Natural killer cell treated with Interleukin-12 subunit alpha and Interleukin-12 subunit beta and Interleukin-15 and Interleukin-18, amount 100 ng/mL, for 72 hours (primary cell): ENCODE data around the gene CBARP. TPM values are rescaled to one million over a fixed set of nuclear protein-coding genes. Genes with fewer than 3 reads are reported as not detected.
A peak's percentile ranks its signal among the peaks of the same experiment; 100 is the strongest.
"Not testable (repeated sequence)": the region's sequence is repeated elsewhere in the genome, so short reads cannot be mapped to it uniquely, and the experiment has no call there.

Source experiments
- ATAC-seq, 2 donors: fragments of 150-1000 bp; cut with Tn5 transposase in 1 of 2; sonication (Bioruptor Pico), chemical (Tn5 transposase) in 1 of 2; 2 replicates each; pipeline ENCODE4 v1.10.0; 2021
- DNase-seq: peaks from one replicate; pipeline ENCODE4 v3.0.0; 2022; ENCODE audit warnings: low spot score
- H3K27ac Mint-ChIP-seq, 2 donors: 1 replicate in 1 of 2; 2 replicates in 1 of 2; pipeline ENCODE4 v1.8.0; 2022; ENCODE audit warnings: mixed read lengths in 2 of 2, mild to moderate bottlenecking in 1 of 2, moderate library complexity in 1 of 2
- H3K27me3 Mint-ChIP-seq, 2 donors: 1 replicate in 1 of 2; 2 replicates in 1 of 2; pipeline ENCODE4 v1.8.0; 2022; ENCODE audit warnings: mixed read lengths in 2 of 2
- H3K36me3 Mint-ChIP-seq: one replicate; pipeline ENCODE4 v1.8.0; 2022; ENCODE audit warnings: mixed read lengths
- H3K4me1 Mint-ChIP-seq, 2 donors: 1 replicate in 1 of 2; 2 replicates in 1 of 2; pipeline ENCODE4 v1.8.0; 2022; ENCODE audit warnings: low read depth in 2 of 2, mixed read lengths in 2 of 2, mild to moderate bottlenecking in 1 of 2
- H3K4me3 Mint-ChIP-seq: one replicate; pipeline ENCODE4 v1.8.0; 2022; ENCODE audit warnings: mixed read lengths
- H3K9me3 Mint-ChIP-seq: 2 replicates; pipeline ENCODE4 v1.8.0; 2022; ENCODE audit warnings: mixed read lengths
- total RNA-seq, 2 donors: library from RNA; stranded (reverse); gene quantifications; one replicate each; pipeline ENCODE4 v1.2.3, GENCODE V29; 2022

The CBARP gene
- total RNA-seq, 2 donors from 2014 or later = 0.28 TPM; not detected in 1

GRCh38 chr19:1213391-1214286 lies 24.2 kb downstream of the CBARP start:
- ATAC-seq (peak; percentile 54 to 75), DNase-seq (peak; percentile 59)
- Mint-ChIP-seq H3K9me3 (no peaks in the 10 kb centered on the region), H3K27ac (peak overlapping the region; percentile 77 to 97), H3K27me3 (no peaks in the 10 kb centered on the region), H3K36me3 (no peaks in the 10 kb centered on the region), H3K4me1 (peaks cover 11 to 15% of the 10 kb centered on the region in 2 donors), H3K4me3 (peak overlapping the region; percentile 43)

- DNase-seq (no peak), ATAC-seq (no peak)
- H3K9me3 Mint-ChIP-seq = no peaks in the 10 kb centered on the region
- no peaks in the 10 kb centered on the region for H3K27me3 Mint-ChIP-seq
- H3K4me1 Mint-ChIP-seq = peaks cover 22 to 24% of the 10 kb centered on the region in 2 donors
- H3K36me3 Mint-ChIP-seq = no peaks in the 10 kb centered on the region
- no peak overlapping the region for H3K27ac Mint-ChIP-seq
- H3K4me3 Mint-ChIP-seq = no peak overlapping the region
These were observed 26.1 kb downstream of the CBARP start for GRCh38 chr19:1211494-1212234.

- no peaks in the 10 kb centered on the region for H3K9me3 Mint-ChIP-seq
- ATAC-seq = no peak
These were observed 27.6 kb downstream of the CBARP start for GRCh38 chr19:1210227-1210538.

GRCh38 chr19:1208830-1209229 lies 29.0 kb downstream of the CBARP start:
- H3K9me3 Mint-ChIP-seq, ATAC-seq, H3K27ac Mint-ChIP-seq, H3K27me3 Mint-ChIP-seq, H3K36me3 Mint-ChIP-seq, H3K4me3 Mint-ChIP-seq: not testable (repeated sequence)
- peaks cover 18 to 21% of the 10 kb centered on the region in 2 donors for H3K4me1 Mint-ChIP-seq
- peak; percentile 10 for DNase-seq

More at GRCh38 chr19:1210227-1210538, 27.6 kb downstream of the CBARP start:
- Mint-ChIP-seq H3K27ac (no peak overlapping the region), H3K4me3 (no peak overlapping the region), H3K36me3 (no peaks in the 10 kb centered on the region), H3K4me1 (peaks cover 23 to 26% of the 10 kb centered on the region in 2 donors), H3K27me3 (no peaks in the 10 kb centered on the region)
- DNase-seq = peak; percentile 32

- ATAC-seq (no peak), DNase-seq (peak; percentile 63)
- no peaks in the 10 kb centered on the region for H3K27me3 Mint-ChIP-seq
- H3K9me3 Mint-ChIP-seq = no peaks in the 10 kb centered on the region
- peak overlapping the region; percentile 97 for H3K4me3 Mint-ChIP-seq
- H3K36me3 Mint-ChIP-seq = no peaks in the 10 kb centered on the region
- H3K4me1 Mint-ChIP-seq = peaks cover 17 to 21% of the 10 kb centered on the region in 2 donors
- peak overlapping the region; percentile 90 to 92 for H3K27ac Mint-ChIP-seq
These were observed 30.8 kb downstream of the CBARP start for GRCh38 chr19:1206864-1207450.

GRCh38 chr19:1206150-1206863 lies 31.5 kb downstream of the CBARP start:
- no peaks in the 10 kb centered on the region for H3K36me3 Mint-ChIP-seq
- ATAC-seq (no peak), DNase-seq (peak; percentile 58)
- no peaks in the 10 kb centered on the region for H3K9me3 Mint-ChIP-seq
- peaks cover 17 to 21% of the 10 kb centered on the region in 2 donors for H3K4me1 Mint-ChIP-seq
- H3K27ac Mint-ChIP-seq = peak overlapping the region; percentile 90 to 92
- H3K4me3 Mint-ChIP-seq = peak overlapping the region; percentile 97
- no peaks in the 10 kb centered on the region for H3K27me3 Mint-ChIP-seq

GRCh38 chr19:1205114-1206099 lies 32.4 kb downstream of the CBARP start, which contains the start of gene STK11:
TSS of gene STK11 (plus strand) at chr19:1205778. CDS start at chr19:1206914, 1,136 bp downstream.
- Mint-ChIP-seq H3K4me1 (peaks cover 17 to 21% of the 10 kb centered on the region in 2 donors), H3K9me3 (no peaks in the 10 kb centered on the region), H3K36me3 (no peaks in the 10 kb centered on the region), H3K27me3 (no peaks in the 10 kb centered on the region), H3K4me3 (peak within 1 kb of the TSS; percentile 97), H3K27ac (peak within 1 kb of the TSS; percentile 90 to 92)
- ATAC-seq = peak; percentile 98 to 99
- peak; percentile 100 for DNase-seq

- peak overlapping the region in 1 of 2 donors; percentile 27 for H3K27ac Mint-ChIP-seq
- DNase-seq, H3K9me3 Mint-ChIP-seq, ATAC-seq, H3K4me3 Mint-ChIP-seq, H3K27me3 Mint-ChIP-seq, H3K36me3 Mint-ChIP-seq, H3K4me1 Mint-ChIP-seq: not testable (repeated sequence)
These were observed 37.2 kb downstream of the CBARP start for GRCh38 chr19:1200614-1201013.

- peaks cover 4 to 9% of the 10 kb centered on the region in 2 donors for H3K4me1 Mint-ChIP-seq
- no peak overlapping the region for H3K27ac Mint-ChIP-seq
- ATAC-seq (no peak), DNase-seq (no peak)
- no peaks in the 10 kb centered on the region for H3K36me3 Mint-ChIP-seq
- no peak overlapping the region for H3K4me3 Mint-ChIP-seq
- no peaks in the 10 kb centered on the region for H3K27me3 Mint-ChIP-seq
- H3K9me3 Mint-ChIP-seq = no peaks in the 10 kb centered on the region
These were observed 38.3 kb downstream of the CBARP start for GRCh38 chr19:1199531-1199930.

GRCh38 chr19:1189419-1189818 lies 48.4 kb downstream of the CBARP start:
- H3K4me1 Mint-ChIP-seq = peaks cover 12 to 14% of the 10 kb centered on the region in 2 donors
- H3K27me3 Mint-ChIP-seq = no peaks in the 10 kb centered on the region
- H3K27ac Mint-ChIP-seq = peak overlapping the region; percentile 64 to 88
- ATAC-seq = peak; percentile 90 to 92
- H3K9me3 Mint-ChIP-seq = no peaks in the 10 kb centered on the region
- peak; percentile 79 for DNase-seq
- H3K36me3 Mint-ChIP-seq = no peaks in the 10 kb centered on the region
- H3K4me3 Mint-ChIP-seq = peak overlapping the region; percentile 15

GRCh38 chr19:1183543-1184172 lies 54.1 kb downstream of the CBARP start:
- Mint-ChIP-seq H3K27me3 (peaks cover 12 to 17% of the 10 kb centered on the region in 2 donors), H3K27ac (no peak overlapping the region), H3K36me3 (no peaks in the 10 kb centered on the region), H3K9me3 (no peaks in the 10 kb centered on the region), H3K4me1 (peaks cover 9 to 12% of the 10 kb centered on the region in 2 donors), H3K4me3 (no peak overlapping the region)
- DNase-seq = no peak
- no peak for ATAC-seq

- no peaks in the 10 kb centered on the region for H3K36me3 Mint-ChIP-seq
- DNase-seq = no peak
- H3K27me3 Mint-ChIP-seq = peaks cover 12 to 17% of the 10 kb centered on the region in 2 donors
- ATAC-seq = no peak
- no peak overlapping the region for H3K4me3 Mint-ChIP-seq
- no peaks in the 10 kb centered on the region for H3K9me3 Mint-ChIP-seq
- H3K27ac Mint-ChIP-seq = no peak overlapping the region
- peaks cover 9 to 12% of the 10 kb centered on the region in 2 donors for H3K4me1 Mint-ChIP-seq
These were observed 55.1 kb downstream of the CBARP start for GRCh38 chr19:1182727-1183126.
